ENCODE measurements around the gene CCDC17. TPM values are rescaled to one million over a fixed set of nuclear protein-coding genes. Genes with fewer than 3 reads are reported as not detected.

CCDC17 gene
- total and polyA plus RNA-seq, 2 of the 8 experiments (the other 6 are each of a cell fraction or from before 2014, with no cell fraction given), result 0.95 to 2.0 TPM

- TF ChIP-seq E2F6 (IDR thresholded peaks at IDR 0.05) (no peak), CBX5 (IDR thresholded peaks at IDR 0.05; ENCODE audit: low read depth, low read length) (no peak), YY1 (IDR thresholded peaks at IDR 0.05; ENCODE audit: low read depth, low read length) (no peak), HDAC2 (IDR thresholded peaks at IDR 0.05; ENCODE audit: borderline replicate concordance in 1 of 2, low read depth in 2 of 2, low read length in 2 of 2) (no peak), MAX (IDR thresholded peaks at IDR 0.05) (no peak), SP2 (IDR thresholded peaks at IDR 0.05; ENCODE audit: low read length) (no peak), FOSL1 (IDR thresholded peaks at IDR 0.05; ENCODE audit: insufficient read depth, low read depth, low read length) (no peak)
Observed at GRCh38 chr1:45570631-45571030, 53.2 kb downstream of the CCDC17 start (continued).

Small RNA genes lying within 50 kb of the gene (small RNA-seq; reads per million reads assigned to genes)
- gene AL355480.1 (ENCODE audit: insufficient read depth) (not detected), gene AL355480.2 (ENCODE audit: insufficient read depth) (not detected), gene AL355480.3 (ENCODE audit: insufficient read depth) (not detected), gene AL355480.4 (ENCODE audit: insufficient read depth) (not detected)

Other genes starting within 250 kb of the CCDC17 start
- 10.9 and 12.6 TPM in 2 replicates for gene TESK2, start 132.9 kb downstream of the CCDC17 start, total RNA-seq (2021; fragmentation: NEBNext Ultra II Directional; extraction: Animal tissue kit (Norgen Biotek cat#: 25700))
- 10.0 and 10.8 TPM in 2 replicates for gene TESK2, start 132.9 kb downstream of the CCDC17 start, polyA plus RNA-seq (2011; rRNA removed)
- gene CCDC163, start 124.0 kb downstream of the CCDC17 start, total RNA-seq (2021; fragmentation: NEBNext Ultra II Directional; extraction: Animal tissue kit (Norgen Biotek cat#: 25700)), result 3.7 and 3.8 TPM in 2 replicates
- 5.0 and 6.0 TPM in 2 replicates for gene CCDC163, start 124.0 kb downstream of the CCDC17 start, polyA plus RNA-seq (2011; rRNA removed)
- gene MMACHC, start 123.8 kb downstream of the CCDC17 start, total RNA-seq (2021; fragmentation: NEBNext Ultra II Directional; extraction: Animal tissue kit (Norgen Biotek cat#: 25700)), result 7.3 and 9.8 TPM in 2 replicates
- 11.1 and 11.2 TPM in 2 replicates for gene MMACHC, start 123.8 kb downstream of the CCDC17 start, polyA plus RNA-seq (2011; rRNA removed)
- gene PRDX1, start 102.2 kb downstream of the CCDC17 start, total RNA-seq (2021; fragmentation: NEBNext Ultra II Directional; extraction: Animal tissue kit (Norgen Biotek cat#: 25700)), result 1,354 and 1,418 TPM in 2 replicates
- 611 and 1,165 TPM in 2 replicates for gene PRDX1, start 102.2 kb downstream of the CCDC17 start, polyA plus RNA-seq (2011; rRNA removed)
- gene AKR1A1, start 73.2 kb downstream of the CCDC17 start, total RNA-seq (2021; fragmentation: NEBNext Ultra II Directional; extraction: Animal tissue kit (Norgen Biotek cat#: 25700)), result 334 and 344 TPM in 2 replicates
- 399 and 435 TPM in 2 replicates for gene AKR1A1, start 73.2 kb downstream of the CCDC17 start, polyA plus RNA-seq (2011; rRNA removed)
- 629 and 647 TPM in 2 replicates for gene NASP, start 40.0 kb downstream of the CCDC17 start, total RNA-seq (2021; fragmentation: NEBNext Ultra II Directional; extraction: Animal tissue kit (Norgen Biotek cat#: 25700))
- gene NASP, start 40.0 kb downstream of the CCDC17 start, polyA plus RNA-seq (2011; rRNA removed), result 263 and 356 TPM in 2 replicates
- 119 and 126 TPM in 2 replicates for gene GPBP1L1, start 62.5 kb upstream of the CCDC17 start, total RNA-seq (2021; fragmentation: NEBNext Ultra II Directional; extraction: Animal tissue kit (Norgen Biotek cat#: 25700))
- gene GPBP1L1, start 62.5 kb upstream of the CCDC17 start, polyA plus RNA-seq (2011; rRNA removed), result 46.6 and 70.1 TPM in 2 replicates
- 39.0 and 44.4 TPM in 2 replicates for gene TMEM69, start 64.1 kb upstream of the CCDC17 start, total RNA-seq (2021; fragmentation: NEBNext Ultra II Directional; extraction: Animal tissue kit (Norgen Biotek cat#: 25700))
- gene TMEM69, start 64.1 kb upstream of the CCDC17 start, polyA plus RNA-seq (2011; rRNA removed), result 53.6 and 123 TPM in 2 replicates
- 4.2 and 5.6 TPM in 2 replicates for gene IPP, start 126.6 kb upstream of the CCDC17 start, total RNA-seq (2021; fragmentation: NEBNext Ultra II Directional; extraction: Animal tissue kit (Norgen Biotek cat#: 25700))
- gene IPP, start 126.6 kb upstream of the CCDC17 start, polyA plus RNA-seq (2011; rRNA removed), result 0.80 and 1.4 TPM in 2 replicates
- 35.4 and 36.9 TPM in 2 replicates for gene MAST2, start 179.6 kb upstream of the CCDC17 start, total RNA-seq (2021; fragmentation: NEBNext Ultra II Directional; extraction: Animal tissue kit (Norgen Biotek cat#: 25700))
- 20.5 and 23.3 TPM in 2 replicates for gene MAST2, start 179.6 kb upstream of the CCDC17 start, polyA plus RNA-seq (2011; rRNA removed)